Thyroid gland (tissue), 4 donors: ENCODE data around the gene HEATR5A.

ENCODE experiments used
- POLR2A ChIP-seq, 2 donors: fragments of 450-650 bp; IDR thresholded peaks; one replicate each; pipeline ENCODE4 v1.6.1; 2017; ENCODE audit warnings: antibody characterized with exemption in 2 of 2, mild to moderate bottlenecking in 2 of 2, moderate library complexity in 1 of 2
- TF ChIP-seq, protein P1 (sequence below), 6 experiments: fragments of 200-600 bp in 3 of 6; fragments of 450-650 bp in 3 of 6; sonication (generic) in 3 of 6; IDR thresholded peaks; one replicate each; pipeline ENCODE4 v1.5.1; 2016 to 2019; ENCODE audit warnings: antibody characterized with exemption in 6 of 6, mild to moderate bottlenecking in 2 of 6, inconsistent platforms in 1 of 6, moderate library complexity in 1 of 6

DNA sequence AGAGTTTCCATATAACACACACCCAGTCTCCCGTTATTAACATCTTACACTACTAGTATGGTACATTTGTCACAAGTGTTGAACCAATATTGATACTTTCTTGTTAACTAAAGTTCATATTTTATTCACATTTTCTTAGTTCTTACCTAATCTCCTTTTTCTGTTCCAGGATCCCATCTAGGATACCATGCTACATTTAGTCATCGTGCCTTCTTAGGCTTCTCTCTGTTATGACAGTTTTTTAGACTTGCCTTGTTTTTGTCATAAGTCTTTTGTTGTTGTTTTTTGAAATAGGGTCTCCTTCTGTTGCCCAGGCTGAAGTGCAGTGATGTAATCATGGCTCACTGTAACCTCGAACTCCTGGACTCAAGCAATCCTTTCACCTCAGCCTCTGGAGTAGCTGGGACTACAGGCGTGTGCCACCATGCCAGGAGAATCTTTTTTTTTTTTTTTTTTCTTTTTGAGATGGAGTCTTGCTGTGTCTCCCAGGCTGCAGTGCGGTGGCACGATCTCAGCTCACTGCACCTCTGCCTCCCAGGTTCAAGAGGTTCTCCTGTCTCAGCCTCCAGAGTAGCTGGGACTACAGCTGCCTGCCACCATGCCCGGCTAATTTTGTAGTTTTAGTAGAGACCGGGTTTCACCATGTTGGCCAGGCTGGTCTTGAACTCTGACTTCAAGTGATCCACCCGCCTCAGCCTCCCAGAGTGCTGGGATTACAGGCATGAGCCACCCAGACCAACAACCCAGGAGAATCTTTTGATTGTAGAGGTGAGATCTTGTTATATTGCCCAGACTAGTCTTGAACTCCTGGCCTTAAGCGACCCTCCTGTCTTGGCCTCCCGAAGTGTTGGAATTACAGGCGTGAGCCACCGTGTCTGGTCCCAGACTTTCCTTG, 153.7 kb downstream of the HEATR5A start:
- TF ChIP-seq, protein P1, sequence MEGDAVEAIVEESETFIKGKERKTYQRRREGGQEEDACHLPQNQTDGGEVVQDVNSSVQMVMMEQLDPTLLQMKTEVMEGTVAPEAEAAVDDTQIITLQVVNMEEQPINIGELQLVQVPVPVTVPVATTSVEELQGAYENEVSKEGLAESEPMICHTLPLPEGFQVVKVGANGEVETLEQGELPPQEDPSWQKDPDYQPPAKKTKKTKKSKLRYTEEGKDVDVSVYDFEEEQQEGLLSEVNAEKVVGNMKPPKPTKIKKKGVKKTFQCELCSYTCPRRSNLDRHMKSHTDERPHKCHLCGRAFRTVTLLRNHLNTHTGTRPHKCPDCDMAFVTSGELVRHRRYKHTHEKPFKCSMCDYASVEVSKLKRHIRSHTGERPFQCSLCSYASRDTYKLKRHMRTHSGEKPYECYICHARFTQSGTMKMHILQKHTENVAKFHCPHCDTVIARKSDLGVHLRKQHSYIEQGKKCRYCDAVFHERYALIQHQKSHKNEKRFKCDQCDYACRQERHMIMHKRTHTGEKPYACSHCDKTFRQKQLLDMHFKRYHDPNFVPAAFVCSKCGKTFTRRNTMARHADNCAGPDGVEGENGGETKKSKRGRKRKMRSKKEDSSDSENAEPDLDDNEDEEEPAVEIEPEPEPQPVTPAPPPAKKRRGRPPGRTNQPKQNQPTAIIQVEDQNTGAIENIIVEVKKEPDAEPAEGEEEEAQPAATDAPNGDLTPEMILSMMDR (IDR thresholded peaks at IDR 0.05): no peak
- TF ChIP-seq POLR2A (IDR thresholded peaks at IDR 0.05): no peak
